Measurements from ENCODE around the gene CACNG6.

The CACNG6 gene

GRCh38 chr19:53969366-53969765 lies 22.1 kb upstream of the CACNG6 start:
- DNase-seq (ENCODE audit: low spot score) = no peak

DNA sequence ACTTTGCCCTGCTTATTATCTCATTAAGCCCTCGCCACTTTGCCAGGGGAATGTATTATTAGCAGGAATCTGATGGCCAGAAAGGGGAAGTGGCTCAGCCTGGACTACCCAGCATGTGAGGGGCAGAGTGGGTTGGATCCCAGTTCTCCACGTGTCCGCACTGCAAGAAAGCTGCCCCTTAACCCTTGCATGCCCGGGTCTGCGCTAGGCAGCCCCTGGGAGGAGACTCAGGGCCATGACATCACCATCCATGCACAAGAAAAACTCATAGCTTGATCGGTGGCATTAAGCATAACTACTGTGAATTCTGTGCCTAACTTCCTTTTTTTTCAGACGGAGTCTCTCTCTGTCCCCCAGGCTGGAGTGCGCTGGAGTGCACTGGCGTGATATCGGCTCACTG lies 19.8 kb upstream of the CACNG6 start:
- no peak for DNase-seq (ENCODE audit: low spot score)

GRCh38 chr19:53977429-53977990 lies 13.9 kb upstream of the CACNG6 start:
- DNase-seq (ENCODE audit: low spot score) = peak; percentile 82

- peak; percentile 36 for DNase-seq (ENCODE audit: low spot score)
These were observed 13.3 kb upstream of the CACNG6 start for GRCh38 chr19:53977991-53978731.

- no peak for DNase-seq (ENCODE audit: low spot score)
These were observed 12.2 kb upstream of the CACNG6 start for GRCh38 chr19:53978975-53979801.

GRCh38 chr19:53980539-53981375 lies 10.7 kb upstream of the CACNG6 start:
- DNase-seq (ENCODE audit: low spot score) = no peak

GRCh38 chr19:53981376-53981951 lies 10.0 kb upstream of the CACNG6 start:
- no peak for DNase-seq (ENCODE audit: low spot score)

- DNase-seq (ENCODE audit: low spot score) = no peak
These were observed 9.4 kb upstream of the CACNG6 start for GRCh38 chr19:53982001-53982451.

DNA sequence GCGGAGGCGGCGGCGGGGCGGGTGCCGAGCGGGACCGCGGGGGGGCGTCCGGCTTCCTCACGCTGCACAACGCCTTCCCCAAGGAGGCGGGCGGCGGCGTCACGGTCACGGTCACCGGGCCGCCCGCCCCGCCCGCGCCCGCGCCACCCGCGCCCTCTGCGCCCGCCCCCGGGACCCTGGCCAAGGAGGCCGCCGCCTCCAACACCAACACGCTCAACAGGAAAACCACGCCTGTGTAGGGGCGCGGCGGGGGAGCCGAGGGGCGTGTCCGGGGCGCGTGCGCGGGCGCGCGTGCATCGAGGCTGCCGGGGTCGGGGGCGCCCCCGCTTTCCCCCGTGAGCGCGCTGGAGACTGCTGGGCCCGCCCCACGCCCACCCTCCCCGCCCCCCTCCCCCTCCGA lies 8.8 kb upstream of the CACNG6 start:
- no peak for DNase-seq (ENCODE audit: low spot score)

DNA sequence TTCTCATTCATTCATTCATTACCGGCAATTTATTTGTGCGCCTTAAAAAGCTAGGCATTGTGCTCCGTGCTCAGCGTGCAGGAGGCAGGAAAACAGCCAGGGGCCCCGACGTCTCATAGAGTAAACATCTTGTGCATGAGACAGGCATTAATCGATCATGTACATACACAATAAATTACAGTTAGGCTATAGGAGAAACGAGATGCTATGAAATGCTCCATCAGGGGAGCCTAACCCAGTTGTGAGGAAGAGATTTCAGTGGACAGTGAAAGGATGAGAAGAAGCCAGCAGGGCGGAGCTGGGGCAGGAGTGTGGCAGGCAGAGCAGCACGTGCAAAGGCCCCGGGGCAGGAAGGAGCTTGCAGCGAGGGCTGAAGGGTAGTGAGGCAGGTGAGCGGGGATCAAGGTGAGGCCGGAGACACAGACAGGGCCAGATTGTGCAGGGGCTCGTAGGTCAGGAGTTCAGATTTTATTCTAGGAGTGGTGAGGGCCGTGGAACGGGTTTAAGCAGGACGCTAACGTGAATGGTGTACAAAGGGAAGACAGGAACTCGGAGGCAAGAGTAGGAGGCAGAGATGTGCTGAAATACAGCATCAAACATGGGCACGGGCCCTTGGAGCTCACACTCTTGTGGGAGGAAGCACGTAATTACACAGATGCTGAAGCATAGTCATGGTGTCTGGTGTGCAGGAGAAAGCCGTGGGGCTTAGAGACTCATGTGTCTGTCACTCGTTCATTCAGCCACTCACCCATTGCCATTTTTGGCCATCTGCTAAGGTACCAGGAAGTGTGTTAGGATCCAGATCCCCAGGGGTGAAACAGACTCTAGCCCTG lies 7.8 kb upstream of the CACNG6 start:
- no peak for DNase-seq (ENCODE audit: low spot score)

DNA sequence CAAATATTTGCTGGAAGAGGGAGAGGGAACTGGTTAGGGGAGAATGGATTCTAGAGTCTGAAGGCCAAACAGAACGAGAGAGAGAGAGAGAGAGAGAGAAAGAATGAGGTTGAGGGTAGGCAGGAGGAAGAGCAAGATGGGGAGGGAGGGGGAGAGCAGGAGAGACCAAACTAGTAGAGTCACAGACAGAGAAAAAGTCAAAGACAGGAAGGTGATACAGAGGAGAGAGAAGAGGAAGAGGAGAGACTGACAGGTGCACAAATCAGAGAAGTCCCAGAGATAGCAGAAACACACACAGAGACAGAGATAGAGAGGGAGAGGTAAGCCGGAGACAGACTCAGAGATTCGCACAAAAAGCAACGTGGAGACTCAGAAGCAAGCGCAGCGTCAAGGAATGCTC lies 5.6 kb upstream of the CACNG6 start:
- no peak for DNase-seq (ENCODE audit: low spot score)

DNA sequence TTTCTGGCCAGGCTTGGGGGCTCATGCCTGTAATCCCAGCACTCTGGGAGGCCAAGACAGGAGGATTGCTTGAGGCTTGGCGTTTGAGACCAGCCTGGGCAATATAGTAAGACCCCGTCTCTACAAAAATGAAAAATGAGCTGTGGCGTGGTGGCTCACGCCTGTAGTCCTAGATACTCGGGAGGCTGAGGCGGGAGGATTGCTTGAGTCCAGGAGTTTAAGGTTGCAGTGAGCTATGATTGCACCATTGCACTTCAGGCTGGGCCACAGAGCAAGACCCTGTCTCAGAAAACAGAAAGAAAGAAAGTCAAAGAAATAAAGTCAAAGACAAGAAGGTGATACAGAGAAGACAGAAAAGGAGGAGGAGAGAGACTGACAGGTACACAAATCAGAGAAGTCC lies 2.5 kb upstream of the CACNG6 start:
- DNase-seq (ENCODE audit: low spot score) = no peak

DNA sequence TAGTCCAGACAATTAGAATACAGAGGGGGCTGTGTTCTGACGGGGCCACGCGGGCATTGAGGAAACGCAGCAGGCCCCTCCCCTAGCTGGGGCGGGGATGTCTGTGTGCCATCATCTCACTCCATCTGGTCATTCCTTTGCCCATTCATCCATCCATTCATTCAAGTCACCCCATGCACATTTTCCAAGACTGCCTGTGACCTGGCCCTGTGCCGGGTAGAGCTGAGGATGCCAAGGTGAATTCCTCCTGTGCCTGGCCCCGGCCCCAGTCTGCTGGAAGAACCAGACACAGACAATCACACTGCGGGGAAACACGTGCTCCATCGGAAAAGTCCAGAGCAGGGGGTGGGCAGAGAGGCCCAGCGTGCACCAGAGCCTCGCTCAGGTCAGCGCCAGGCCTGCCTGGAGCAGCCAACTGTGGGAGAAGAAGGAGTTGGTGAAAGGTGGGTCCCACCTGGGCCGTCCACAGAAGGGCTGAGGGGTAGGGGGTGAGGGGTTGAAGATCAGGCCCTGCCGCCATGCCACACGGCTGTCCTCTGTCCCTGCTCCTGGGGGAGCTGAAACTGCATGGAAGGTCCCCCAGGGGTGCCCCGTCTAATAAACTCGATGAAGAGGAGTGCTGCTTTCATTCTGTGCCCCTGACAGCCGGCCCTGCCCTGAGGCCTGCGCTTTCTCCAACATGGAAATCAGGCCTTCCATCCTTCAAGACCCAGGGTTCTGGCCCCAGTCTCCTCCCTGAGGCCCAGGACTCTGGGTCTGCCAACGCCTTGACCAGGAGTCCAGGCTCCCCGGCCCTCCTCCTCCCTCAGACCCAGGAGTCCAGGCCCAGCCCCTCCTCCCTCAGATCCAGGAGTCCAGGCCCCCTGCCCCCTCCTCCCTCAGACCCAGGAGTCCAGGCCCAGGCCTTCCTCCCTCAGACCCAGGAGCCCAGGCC lies 1.6 kb upstream of the CACNG6 start:
- DNase-seq (ENCODE audit: low spot score) = no peak

DNA sequence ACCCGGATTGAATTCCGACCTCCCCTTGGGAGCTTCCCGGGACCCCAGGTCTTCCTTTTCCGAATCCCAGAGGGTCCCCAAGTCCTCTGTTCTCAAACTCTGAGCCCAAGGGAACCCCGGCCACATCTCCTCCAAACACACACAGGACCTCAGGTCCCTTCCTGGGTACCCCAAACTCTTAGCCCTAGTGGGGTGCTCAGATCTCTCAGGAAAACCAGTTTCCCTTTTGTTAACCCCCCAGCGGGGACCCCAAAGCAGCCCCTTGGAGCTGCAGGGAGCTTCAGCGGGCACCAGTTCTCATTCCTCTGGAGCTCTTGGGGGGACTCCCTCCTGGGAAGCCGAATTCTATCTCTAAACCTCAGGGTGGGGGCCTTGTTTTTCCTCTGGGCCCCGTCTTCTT lies 774 bp downstream of the CACNG6 start:
- DNase-seq (ENCODE audit: low spot score) = no peak

DNA sequence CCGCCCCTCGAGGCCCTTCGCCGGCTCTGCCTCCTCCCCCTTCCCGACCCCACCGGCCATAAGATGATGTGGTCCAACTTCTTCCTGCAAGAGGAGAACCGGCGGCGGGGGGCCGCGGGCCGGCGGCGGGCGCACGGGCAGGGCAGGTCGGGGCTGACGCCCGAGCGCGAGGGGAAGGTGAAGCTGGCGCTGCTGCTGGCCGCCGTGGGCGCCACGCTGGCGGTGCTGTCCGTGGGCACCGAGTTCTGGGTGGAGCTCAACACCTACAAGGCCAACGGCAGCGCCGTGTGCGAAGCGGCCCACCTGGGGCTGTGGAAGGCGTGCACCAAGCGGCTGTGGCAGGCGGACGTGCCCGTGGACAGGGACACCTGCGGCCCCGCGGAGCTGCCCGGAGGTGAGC lies 1.4 kb downstream of the CACNG6 start:
- no peak for DNase-seq (ENCODE audit: low spot score)

GRCh38 chr19:53993448-53993847 lies 2.0 kb downstream of the CACNG6 start:
- no peak for DNase-seq (ENCODE audit: low spot score)

GRCh38 chr19:53994811-53995210 lies 3.4 kb downstream of the CACNG6 start:
- DNase-seq (ENCODE audit: low spot score) = no peak

- DNase-seq (ENCODE audit: low spot score) = no peak
These were observed 6.8 kb downstream of the CACNG6 start for GRCh38 chr19:53998223-53998622.

DNA sequence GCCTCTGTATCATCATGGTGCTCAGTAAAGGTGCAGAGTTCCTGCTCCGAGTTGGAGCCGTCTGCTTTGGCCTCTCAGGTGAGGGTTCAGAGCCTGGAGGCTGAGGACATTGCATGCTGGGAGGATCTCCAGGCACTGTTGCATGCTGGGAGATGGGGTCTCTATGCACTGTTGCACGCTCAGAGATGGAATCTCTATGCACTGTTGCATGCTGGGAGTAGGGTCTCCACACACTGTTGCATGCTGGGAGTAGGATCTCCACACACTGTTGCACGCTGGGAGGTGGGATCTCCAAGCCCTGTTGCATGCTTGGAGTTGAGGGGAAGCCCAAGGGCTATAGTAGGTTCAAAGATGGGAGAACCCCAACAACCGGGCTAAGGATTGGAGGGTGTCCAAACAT lies 8.3 kb downstream of the CACNG6 start:
- no peak for DNase-seq (ENCODE audit: low spot score)

DNA sequence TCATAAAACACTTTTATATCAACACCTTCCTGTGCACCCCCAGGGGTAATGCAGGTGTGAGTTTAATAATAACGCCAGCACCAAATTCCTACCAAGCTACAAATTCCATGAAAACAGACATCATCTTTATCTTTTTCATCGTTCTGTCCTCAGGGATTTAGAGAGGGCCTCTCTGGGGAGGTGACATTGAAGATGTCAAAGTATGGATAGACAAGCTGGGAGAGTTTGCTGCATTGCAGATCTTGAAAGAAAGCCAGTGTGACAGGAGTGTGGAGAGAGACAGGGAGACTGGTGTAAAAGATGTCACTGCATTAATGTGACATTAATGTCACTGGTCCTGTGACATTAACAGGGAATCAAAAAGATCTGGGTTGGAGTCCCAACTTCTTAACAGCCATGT lies 10.1 kb downstream of the CACNG6 start:
- no peak for DNase-seq (ENCODE audit: low spot score)
